Activated CD4-positive, alpha-beta T cell treated with anti-CD3 and anti-CD28 coated beads for 48 hours (primary cell): ENCODE measurements around the gene RALGPS2.
A peak's percentile ranks its signal among the peaks of the same experiment; 100 is the strongest.
"Not testable (repeated sequence)": the region's sequence is repeated elsewhere in the genome, so short reads cannot be mapped to it uniquely, and the experiment has no call there.

Experiments
- DNase-seq: peaks from one replicate; pipeline ENCODE4 v3.0.0-alpha.2; 2020

Gene RALGPS2

DNA sequence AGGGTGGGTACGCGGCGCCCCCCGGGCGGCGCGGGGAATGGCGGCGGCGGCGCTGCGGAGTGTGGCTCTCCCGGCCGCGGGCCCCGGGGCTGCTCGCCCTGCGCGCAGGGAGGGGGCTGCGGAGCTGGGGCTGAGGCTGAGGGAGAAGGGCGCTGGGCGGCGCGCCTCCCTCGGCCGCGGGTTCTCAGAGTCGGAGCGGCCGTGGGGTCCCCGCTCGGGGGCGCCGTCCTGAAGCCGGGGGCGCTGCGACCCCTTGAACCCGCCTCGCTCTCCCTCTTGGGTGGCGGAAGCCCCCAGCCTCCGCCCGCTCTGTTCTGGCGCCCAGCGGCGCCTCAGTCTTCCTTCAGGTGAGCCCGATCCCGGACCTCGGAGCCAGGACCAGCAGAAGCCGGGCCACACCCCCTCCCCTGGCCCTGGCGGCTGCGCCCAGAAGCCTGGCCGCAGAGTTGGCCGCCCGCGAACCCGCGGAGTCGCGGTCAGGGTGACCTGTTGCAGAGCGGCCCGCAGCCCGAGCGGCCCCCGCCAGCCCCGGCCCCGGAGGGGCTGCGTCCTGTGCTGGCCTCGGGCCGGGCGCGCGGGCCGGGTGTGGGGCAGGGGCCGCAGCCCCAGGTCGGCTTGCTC is 532 bp downstream of the RALGPS2 start:
- peak; percentile 26 for DNase-seq

DNA sequence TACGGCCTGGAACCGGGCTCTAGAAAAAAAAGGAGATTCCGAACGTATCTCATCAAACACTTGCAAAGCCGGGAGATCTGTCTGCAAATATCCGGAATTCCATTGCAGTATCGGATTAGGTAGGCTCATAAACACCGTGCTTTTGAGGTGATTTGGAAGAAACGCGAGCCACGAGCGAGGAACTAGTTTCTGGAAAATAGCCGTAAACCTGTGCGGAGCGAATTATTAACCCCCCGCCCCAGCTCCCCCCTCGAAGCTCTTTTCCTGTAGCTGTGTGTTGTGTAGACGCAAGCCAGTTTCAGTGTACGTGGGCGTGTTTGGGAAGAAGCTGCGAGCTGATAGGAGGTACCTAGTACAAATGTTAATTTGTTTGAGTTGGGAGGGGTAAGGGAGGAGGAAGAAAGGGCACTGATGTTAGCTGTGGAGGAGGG is 1.1 kb downstream of the RALGPS2 start:
- peak; percentile 41 for DNase-seq

- DNase-seq, result no peak
Observed at GRCh38 chr1:178726545-178726944, 1.5 kb downstream of the RALGPS2 start.

GRCh38 chr1:178727014-178727895 is 2.2 kb downstream of the RALGPS2 start:
- DNase-seq, result no peak

DNA sequence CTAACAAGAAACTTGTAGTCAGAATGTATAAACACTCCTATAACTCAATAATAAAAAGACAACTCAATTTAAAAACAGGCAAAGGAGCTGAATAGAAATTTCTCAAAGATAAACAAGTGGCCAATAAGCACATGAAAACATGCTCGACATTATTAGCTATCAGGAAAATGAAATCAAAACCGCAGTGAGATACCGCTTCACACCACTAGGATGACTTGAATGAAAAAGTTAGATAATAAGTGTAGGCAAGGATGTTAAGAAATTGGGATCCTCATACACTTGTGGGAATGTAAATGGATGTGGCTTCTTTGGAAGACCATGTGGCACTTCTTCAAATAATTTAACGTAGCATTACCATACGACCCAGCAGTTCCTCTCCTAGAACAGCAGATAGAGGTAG is 8.9 kb downstream of the RALGPS2 start:
- DNase-seq, result no peak

DNA sequence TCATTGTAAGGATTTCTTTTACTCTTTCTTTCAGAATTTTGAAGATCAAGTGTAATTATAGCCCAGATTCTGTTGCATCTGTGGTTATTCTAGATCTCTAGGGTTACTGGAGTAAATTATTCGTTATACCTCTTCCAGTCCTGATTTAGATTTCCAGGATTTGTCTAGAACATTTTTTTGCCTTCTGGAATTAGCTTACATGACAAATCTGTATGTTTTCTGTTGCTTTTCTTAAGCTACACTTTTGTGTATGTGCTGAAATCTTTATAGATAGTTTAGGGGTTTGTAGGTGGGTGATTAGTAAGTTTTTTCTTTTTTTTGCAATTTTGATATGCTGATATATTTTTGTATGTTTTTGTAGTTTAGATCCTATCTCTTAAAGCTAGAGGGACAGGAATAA is 13.7 kb downstream of the RALGPS2 start:
- DNase-seq, result no peak

GRCh38 chr1:178739285-178740045 is 14.4 kb downstream of the RALGPS2 start:
- no peak for DNase-seq

GRCh38 chr1:178740491-178740890 is 15.4 kb downstream of the RALGPS2 start:
- DNase-seq, result no peak

DNA sequence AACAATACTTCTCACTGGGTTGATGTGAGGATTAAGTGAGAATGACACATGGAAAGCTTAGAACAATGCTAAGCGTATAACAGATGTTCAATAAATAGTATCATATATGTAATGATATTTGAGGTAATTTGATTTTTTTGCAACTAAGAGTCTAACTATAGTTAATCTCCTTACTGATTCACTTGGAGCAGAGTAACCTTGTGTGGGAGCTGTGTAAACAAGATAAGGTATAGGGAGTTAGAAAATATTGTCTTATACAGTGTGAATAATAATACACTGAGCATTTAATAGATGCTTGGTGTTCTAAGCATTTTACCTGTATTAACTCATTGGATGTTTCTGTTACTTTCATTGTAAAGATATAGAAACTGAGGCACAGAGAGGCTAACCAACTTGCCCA is 15.9 kb downstream of the RALGPS2 start:
- DNase-seq, result no peak

- DNase-seq, result no peak
Observed at GRCh38 chr1:178743801-178744200, 18.8 kb downstream of the RALGPS2 start.

DNA sequence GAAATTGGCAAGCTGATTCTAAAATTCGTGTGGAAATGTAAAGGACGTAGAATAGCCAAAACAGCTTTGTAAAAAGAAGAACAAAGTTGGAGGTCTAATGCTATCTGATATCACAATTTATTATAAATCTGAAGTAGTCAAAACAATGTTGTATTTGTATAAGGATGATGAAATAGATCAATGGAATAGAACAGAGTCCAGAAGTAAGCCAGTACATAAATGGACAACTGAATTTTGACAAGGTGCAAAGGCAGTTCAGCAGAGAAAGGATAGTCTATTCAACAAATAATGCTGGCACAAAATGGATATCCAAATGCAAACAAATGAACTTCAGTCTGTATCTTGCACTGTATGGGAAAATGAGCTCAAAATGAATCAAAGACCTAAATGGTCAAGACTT is 20.2 kb downstream of the RALGPS2 start:
- DNase-seq, result no peak

- no peak for DNase-seq
Observed at GRCh38 chr1:178746345-178746744, 21.3 kb downstream of the RALGPS2 start.

- not testable (repeated sequence) for DNase-seq
Observed at GRCh38 chr1:178747361-178747760, 22.3 kb downstream of the RALGPS2 start.

- no peak for DNase-seq
Observed at GRCh38 chr1:178749581-178750166, 24.6 kb downstream of the RALGPS2 start.

DNA sequence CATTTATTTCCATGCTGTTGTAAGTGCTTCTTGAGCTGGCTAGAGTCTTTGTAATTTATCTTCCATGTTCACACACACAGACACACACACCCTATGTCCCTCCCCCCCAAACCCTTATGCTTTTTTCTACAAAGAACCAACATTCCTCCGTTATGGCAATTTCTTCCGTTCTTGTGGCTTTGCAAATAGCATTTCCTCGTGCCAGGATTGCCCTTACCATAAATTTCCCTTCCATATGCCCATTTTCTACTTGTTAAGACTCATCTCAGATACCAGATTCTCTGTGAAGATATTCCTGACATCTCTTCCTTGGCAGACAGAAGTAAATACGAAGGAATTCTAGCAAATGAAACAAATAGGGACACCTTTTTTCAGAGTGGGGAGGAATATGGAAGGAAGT is 26.0 kb downstream of the RALGPS2 start:
- DNase-seq, result no peak

DNA sequence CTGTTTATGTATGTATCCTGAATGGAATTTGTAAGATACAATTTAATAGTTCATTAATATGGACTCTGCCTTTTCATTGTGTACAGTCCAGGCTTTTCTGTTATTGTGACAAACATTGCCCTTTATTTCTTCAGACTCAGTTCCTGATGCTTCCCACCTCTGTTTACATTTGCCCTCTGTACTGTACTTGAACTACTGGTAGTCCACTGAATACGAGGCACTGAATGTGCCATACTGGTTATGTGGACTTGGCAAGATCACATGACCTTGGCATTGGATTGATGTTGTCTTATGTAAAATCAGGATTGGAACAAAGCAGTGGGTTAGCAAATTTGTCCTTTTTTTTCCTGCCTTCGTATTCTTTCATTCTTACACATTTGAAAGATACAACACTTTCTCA is 27.8 kb downstream of the RALGPS2 start:
- no peak for DNase-seq

DNA sequence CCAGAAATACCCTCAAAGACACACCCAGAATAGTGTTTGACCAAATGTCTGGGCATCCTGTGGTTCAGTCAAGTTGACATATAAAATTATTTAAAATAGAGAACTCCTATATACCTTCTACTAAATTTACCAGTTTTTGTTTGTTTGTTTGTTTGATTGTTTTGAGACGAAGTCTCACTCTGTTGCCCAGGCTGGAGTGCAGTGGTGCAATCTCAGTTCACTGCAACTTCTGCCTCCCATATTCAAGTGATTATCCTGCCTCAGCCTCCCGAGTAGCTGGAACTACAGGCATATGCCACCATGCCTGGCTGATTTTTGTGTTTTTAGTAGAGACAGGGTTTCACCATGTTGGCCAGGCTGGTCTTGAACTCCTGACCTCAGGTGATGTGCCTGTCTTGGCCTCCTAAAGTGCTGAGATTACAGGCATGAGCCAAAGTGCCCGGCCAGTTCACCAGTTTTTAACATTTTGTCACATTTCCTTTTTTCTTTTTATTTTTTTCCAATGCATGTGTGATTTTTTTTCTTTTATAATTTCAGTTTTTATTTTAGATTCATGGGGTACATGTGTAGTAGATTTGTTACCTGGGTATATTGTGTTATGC is 29.7 kb downstream of the RALGPS2 start:
- DNase-seq, result not testable (repeated sequence)

DNA sequence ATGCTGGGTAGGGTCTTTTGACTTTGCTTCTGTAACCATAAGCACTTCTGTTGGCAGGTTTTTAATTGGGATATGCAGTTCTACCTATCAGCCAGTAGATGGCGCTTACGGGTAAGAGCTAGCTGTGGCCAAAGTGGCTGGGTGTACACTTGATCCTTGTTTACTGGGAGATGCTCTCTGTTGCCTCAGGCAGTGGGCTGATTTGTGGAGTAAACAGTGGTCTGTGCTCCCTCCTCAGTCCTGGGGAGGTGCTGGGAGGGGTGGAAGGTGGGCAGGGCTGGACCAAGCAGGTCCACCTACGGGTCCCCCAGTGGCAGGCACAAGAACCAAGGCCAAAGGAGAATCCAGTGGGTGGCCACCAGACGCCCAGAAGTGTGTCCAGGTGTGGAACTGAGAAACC is 43.4 kb downstream of the RALGPS2 start:
- DNase-seq, result peak; percentile 12

DNA sequence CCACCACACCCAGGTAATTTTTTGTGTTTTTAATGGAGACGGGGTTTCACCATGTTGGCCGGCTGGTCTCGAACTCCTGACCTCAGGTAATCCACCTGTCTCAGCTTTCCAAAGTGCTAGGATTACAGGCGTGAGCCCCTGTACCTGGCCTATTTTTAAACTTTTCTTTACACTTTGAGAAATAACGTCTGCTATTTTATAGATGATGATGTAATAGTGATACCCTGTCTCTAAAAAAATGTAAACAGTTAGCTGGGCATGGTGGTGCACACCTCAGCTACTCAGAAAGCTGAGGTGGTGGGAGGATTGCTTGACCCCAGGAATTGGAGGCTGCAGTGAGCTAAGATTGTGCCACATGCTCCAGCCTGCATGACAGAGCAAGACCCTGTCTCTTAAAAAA is 47.9 kb downstream of the RALGPS2 start:
- no peak for DNase-seq

DNA sequence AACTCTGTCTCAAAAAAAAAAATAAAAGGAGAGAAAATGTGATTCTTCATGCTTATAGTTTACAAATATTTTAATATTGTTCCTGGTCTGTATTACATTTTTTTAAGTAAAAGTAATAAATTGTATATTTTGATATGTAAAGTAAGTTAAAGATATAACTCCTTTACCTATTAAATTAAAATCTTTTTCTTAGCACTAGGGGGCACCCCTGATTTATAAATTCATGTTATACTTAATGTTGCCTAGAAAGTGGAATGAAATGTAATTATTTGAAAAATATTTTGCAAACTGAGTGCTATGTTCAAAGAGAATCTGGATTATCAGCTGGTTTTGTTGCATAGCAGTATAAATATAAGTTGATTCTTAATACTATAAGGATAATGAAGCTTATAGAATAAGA is 49.2 kb downstream of the RALGPS2 start:
- DNase-seq, result no peak

GRCh38 chr1:178776553-178776952 is 51.5 kb downstream of the RALGPS2 start:
- no peak for DNase-seq

DNA sequence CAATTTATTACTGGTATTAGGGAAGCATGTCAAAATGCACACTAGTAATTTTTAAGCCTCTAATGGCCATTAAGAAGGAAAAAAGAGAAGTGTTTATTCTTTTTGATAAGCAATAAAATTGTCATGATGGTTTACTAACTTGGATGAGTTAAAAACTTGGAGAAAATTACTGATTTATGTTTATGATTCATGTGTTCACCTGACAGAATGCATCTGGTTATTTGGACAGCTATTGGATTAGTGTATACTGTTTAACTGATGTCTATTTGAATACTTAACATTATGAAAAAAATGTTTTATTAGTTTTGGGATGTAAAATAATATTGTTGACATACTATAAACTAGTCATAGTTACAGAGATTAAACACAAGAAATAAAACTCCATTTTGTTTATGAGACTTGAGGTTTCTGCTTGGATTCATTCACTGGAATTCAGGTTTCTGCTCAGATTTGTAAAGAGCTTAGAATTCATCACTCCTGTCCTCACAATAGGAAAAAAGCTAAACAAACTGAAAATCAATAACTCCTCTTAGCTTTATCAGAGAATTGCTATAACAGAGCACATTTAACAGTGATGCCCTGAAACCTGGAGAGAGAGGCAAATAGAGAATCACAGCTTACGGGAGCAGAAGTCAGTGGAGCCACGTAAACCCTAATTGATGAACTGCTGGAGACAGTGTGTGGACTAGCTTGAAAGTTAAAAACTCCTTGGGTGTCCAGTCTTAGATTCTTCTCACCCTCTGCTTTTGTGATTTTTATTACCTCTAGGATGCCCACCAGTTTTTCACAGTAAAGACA is 56.7 kb downstream of the RALGPS2 start:
- no peak for DNase-seq
